Muscle layer of colon (tissue), 2 donors: ENCODE results near the gene CDHR3.

Source experiments
- H3K27ac ChIP-seq: one replicate; pipeline ENCODE4 v1.7.0; 2013; ENCODE audit warnings: low read depth, mild to moderate bottlenecking, low read length, moderate library complexity
- H3K27me3 ChIP-seq, 2 donors: one replicate each; pipeline ENCODE4 v1.7.0; 2013; ENCODE audit warnings: low read length in 2 of 2, mild to moderate bottlenecking in 2 of 2; ENCODE audit not compliant: insufficient read depth in 2 of 2, control insufficient read depth in 1 of 2
- H3K36me3 ChIP-seq: one replicate; pipeline ENCODE4 v1.7.0; 2013; ENCODE audit warnings: mild to moderate bottlenecking, low read length; ENCODE audit not compliant: insufficient read depth
- H3K4me1 ChIP-seq: one replicate; pipeline ENCODE4 v1.7.0; 2013; ENCODE audit warnings: mild to moderate bottlenecking, low read length; ENCODE audit not compliant: insufficient read depth
- H3K4me3 ChIP-seq, 2 donors: one replicate each; pipeline ENCODE4 v1.7.0; 2013; ENCODE audit warnings: low read length in 2 of 2, low read depth in 1 of 2, mild to moderate bottlenecking in 1 of 2, moderate library complexity in 1 of 2
- H3K9ac ChIP-seq: one replicate; pipeline ENCODE4 v1.7.0; 2013; ENCODE audit warnings: low read length
- H3K9me3 ChIP-seq: one replicate; pipeline ENCODE4 v1.7.0; 2013; ENCODE audit warnings: mild to moderate bottlenecking, low read length
- donor health status: abdominal sarcoma.
- donor health status: Adenocarcinoma of cecum.

CDHR3 gene

DNA sequence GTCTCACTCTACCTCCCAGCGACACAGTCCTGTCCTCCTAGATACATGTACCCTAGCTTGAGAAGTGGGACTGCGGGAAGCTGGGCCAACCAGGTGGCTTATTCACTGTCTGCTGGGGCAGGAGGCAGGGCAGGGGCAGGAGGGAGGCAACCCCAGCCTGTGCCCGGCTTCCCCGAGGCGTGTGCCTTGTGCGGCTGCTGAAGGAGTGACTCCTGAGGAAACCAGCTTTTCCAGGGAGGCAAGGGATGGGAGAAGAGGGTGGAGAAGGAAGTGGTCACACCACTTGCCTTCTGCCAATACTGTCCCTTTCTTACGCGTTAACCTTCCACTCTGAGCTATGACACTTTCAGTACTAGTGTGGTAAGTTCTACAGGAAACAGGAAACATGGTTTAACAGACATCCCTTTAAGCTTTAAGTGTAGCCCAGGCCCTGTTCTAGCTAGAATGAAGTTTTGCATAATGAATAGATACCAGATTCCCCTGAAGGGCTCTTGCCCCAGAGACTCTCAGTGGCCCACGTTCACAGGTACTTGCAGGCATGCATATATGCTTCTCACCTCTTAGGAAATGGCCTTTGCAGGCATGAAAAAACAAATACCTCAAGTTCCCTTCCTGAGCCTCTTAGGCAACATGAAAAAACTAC, 108.4 kb downstream of the CDHR3 start:
- Histone ChIP-seq H3K27me3 (no peaks in the 10 kb centered on the region), H3K27ac (peak overlapping the region; percentile 69), H3K36me3 (no peaks in the 10 kb centered on the region), H3K9me3 (no peaks in the 10 kb centered on the region), H3K9ac (no peak overlapping the region), H3K4me3 (no peak overlapping the region), H3K4me1 (peaks cover 87% of the 10 kb centered on the region)

DNA sequence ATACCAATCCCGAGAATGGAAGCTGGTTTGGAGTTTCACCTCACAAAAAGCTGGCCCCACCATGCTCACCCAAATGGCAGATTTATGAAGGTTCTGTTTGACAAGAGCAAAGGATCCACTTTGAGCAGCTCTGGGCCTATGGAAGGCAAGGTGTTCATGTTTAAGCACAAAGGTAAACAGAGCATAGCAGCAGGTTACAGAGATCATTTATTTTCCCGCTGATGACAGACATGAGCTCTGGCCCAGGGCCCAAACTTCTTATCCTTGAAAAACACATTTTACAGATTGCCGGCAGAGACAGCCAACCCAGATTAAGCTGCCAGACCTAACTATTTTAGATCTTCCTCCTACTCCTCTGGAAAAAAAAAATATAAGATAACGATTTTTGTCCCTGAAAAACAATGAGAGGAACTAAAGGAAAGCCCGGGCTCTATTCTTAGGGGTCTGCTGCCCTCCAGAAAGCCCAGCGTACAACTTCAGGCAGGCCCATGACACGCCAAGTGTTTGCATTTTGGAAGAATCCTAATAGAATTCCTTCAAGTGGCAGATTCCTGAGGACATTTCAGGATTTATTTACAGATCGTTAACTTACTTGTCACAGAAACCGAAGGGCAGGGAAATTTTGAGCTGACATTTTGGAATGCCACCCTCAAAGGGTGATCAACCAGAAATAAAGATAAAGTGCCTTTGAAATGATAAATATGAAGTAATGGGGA, 109.1 kb downstream of the CDHR3 start:
- H3K27ac ChIP-seq: peak overlapping the region; percentile 69

GRCh38 chr7:106072715-106073091, 109.6 kb downstream of the CDHR3 start:
- Histone ChIP-seq H3K4me3 (no peak overlapping the region), H3K27me3 (no peaks in the 10 kb centered on the region), H3K36me3 (no peaks in the 10 kb centered on the region), H3K4me1 (peaks cover 76% of the 10 kb centered on the region), H3K27ac (peak overlapping the region; percentile 69), H3K9me3 (no peaks in the 10 kb centered on the region), H3K9ac (no peak overlapping the region)

More for the DNA sequence above, 109.1 kb downstream of the CDHR3 start:
- Histone ChIP-seq H3K4me1 (peaks cover 81% of the 10 kb centered on the region), H3K9ac (no peak overlapping the region), H3K4me3 (no peak overlapping the region), H3K36me3 (no peaks in the 10 kb centered on the region), H3K27me3 (no peaks in the 10 kb centered on the region), H3K9me3 (no peaks in the 10 kb centered on the region)

DNA sequence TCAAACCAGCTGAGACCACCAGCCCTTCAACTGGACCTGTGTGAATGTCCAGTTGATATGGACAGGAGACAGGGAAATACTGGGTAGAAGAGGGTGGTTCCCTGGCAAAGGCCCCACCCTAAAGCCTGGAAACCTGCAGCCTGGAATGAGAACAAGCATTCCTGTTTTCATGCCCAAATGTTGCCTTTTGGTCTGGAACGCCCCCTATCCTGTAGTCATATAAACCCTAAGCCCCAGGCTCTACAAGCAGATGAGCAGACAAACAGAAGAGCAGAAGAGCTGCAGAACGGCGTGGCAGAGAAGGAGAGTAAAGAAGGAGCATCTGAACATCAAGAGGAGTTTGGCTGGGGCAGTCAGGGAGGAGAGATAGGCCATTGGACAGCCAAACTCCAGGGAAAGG, 110.6 kb downstream of the CDHR3 start:
- Histone ChIP-seq H3K4me1 (peaks cover 66% of the 10 kb centered on the region), H3K4me3 (no peak overlapping the region), H3K9ac (no peak overlapping the region), H3K9me3 (no peaks in the 10 kb centered on the region), H3K27me3 (no peaks in the 10 kb centered on the region), H3K27ac (no peak overlapping the region), H3K36me3 (no peaks in the 10 kb centered on the region)

DNA sequence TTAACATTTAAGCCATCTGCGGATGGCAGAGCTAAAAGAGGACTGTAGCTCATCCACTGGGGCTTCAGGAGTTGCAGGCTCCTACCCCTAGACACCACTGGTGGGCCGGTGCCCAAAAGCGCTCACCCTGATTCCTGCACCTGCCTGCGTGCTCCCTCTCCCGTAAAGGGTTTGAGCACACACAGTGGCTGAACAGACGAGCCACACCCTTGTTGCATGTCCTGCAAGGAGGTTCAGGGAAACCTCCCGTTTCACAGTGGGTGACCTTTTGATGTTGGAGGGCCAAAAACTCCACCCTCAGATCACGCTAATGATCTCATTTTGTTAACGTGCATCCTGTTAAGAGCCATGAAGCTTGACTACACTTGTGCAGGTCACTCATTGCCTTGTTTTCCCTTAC, 111.2 kb downstream of the CDHR3 start:
- no peak overlapping the region for H3K27ac ChIP-seq
- H3K36me3 ChIP-seq: no peaks in the 10 kb centered on the region
- peaks cover 60% of the 10 kb centered on the region for H3K4me1 ChIP-seq
- H3K9me3 ChIP-seq: no peaks in the 10 kb centered on the region
- H3K4me3 ChIP-seq: no peak overlapping the region
- no peaks in the 10 kb centered on the region for H3K27me3 ChIP-seq
- H3K9ac ChIP-seq: no peak overlapping the region

GRCh38 chr7:106075937-106076336, 112.9 kb downstream of the CDHR3 start:
- H3K4me3 ChIP-seq: no peak overlapping the region
- H3K36me3 ChIP-seq: no peaks in the 10 kb centered on the region
- H3K27me3 ChIP-seq: no peaks in the 10 kb centered on the region
- no peaks in the 10 kb centered on the region for H3K9me3 ChIP-seq
- no peak overlapping the region for H3K27ac ChIP-seq
- peaks cover 43% of the 10 kb centered on the region for H3K4me1 ChIP-seq
- no peak overlapping the region for H3K9ac ChIP-seq

DNA sequence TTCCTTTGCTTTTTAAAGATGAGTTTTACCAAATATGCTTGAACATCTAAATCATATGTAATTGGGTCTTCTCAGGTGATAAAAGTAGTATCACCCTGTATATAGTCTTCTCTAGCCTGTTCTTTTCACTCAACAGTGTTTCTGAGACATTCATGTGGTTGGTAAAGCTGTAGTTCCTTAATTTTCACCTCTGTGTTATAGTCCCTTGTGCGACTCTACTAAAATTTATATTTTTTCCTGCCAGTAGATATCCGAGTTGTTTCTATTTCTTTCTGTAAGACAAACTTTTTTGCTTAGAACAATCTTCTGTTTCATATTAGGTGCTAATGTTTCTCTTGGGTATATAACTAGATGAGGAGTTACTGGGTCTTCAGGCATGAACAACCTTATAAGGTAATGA, 113.5 kb downstream of the CDHR3 start:
- no peak overlapping the region for H3K9ac ChIP-seq
- no peaks in the 10 kb centered on the region for H3K36me3 ChIP-seq
- no peaks in the 10 kb centered on the region for H3K27me3 ChIP-seq
- peaks cover 37% of the 10 kb centered on the region for H3K4me1 ChIP-seq
- no peaks in the 10 kb centered on the region for H3K9me3 ChIP-seq
- no peak overlapping the region for H3K27ac ChIP-seq
- H3K4me3 ChIP-seq: no peak overlapping the region

DNA sequence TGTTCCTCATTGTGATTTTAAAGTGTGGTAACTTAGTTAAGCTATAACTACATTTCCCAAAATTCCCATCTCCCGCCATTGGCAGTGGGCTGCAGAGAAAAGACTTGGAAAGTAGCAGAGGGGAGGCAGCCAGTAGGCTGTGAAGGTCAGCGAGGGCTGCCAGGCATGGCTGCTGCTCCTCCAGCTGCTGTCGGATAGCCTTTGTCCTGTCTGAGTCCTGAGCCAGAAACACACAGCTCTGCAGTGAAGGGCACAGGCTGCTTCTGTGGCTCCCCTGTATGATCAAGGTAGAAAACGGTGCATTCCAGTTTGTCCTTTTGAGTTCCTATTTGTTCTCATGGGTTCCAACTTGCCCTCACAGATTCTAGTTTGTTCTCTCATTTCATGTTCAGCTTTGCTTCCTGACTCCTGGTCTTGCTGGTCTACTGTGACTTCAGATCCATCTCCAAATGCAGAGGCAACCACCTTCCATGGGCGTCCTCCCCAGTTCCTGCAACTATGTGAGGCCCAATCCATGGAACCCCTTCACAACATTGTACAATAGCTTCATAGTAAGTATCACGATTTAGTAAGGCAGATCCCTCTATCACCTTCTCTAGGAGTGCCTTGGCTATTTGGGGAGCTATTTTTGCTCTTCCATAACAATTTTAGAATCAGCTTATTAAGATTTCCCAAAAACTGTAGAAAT, 117.4 kb downstream of the CDHR3 start:
- no peaks in the 10 kb centered on the region for H3K27me3 ChIP-seq
- H3K4me3 ChIP-seq: no peak overlapping the region
- no peaks in the 10 kb centered on the region for H3K36me3 ChIP-seq
- no peaks in the 10 kb centered on the region for H3K9me3 ChIP-seq
- H3K9ac ChIP-seq: no peak overlapping the region
- peaks cover 10% of the 10 kb centered on the region for H3K4me1 ChIP-seq
- no peak overlapping the region for H3K27ac ChIP-seq

DNA sequence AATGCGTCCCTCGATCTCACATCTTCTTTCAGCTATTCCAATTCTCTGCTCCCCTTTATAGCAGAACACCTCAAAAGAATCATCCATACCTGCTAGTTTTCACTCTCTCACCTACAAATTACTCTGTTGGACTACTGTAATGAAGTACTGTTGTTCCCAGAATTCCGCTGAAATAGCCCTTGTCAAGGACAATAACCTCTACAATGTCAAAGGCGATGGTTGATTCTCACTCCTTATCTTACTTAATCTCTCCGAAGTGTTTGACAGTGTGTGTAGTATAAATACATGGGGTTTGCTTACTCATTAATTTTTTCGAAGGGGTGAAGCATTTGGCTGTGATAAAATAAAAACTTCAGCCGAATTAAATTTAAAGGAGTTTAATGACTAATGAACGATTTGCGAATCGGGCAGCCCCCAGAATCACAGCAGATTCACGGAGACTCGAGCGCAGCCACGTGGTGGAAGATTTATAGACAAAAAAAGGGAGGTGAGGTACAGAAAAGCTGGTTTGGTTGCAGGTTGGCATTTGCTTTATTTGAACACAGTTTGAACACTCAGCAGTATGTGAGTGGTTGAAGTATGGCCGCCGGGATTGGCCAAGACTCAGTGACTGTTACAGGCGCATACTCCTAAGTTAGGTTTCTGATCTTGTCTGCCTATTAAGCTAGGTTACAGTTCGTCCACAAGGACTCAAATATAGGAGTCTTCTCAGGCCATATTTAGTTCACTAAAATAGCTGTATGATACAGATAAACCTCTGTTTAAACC, 119.2 kb downstream of the CDHR3 start:
- H3K27me3 ChIP-seq: no peaks in the 10 kb centered on the region
- H3K4me3 ChIP-seq: no peak overlapping the region
- no peak overlapping the region for H3K27ac ChIP-seq
- no peaks in the 10 kb centered on the region for H3K36me3 ChIP-seq
- H3K9me3 ChIP-seq: no peaks in the 10 kb centered on the region
- no peaks in the 10 kb centered on the region for H3K4me1 ChIP-seq
- no peak overlapping the region for H3K9ac ChIP-seq
